Body of pancreas (tissue), 4 donors: Measurements from ENCODE around the gene ZC3H18.

Experiments
- CTCF ChIP-seq, 7 experiments: fragments of 450-650 bp in 4 of 7; fragments of 200-600 bp in 3 of 7; sonication (generic) in 3 of 7; IDR thresholded peaks; one replicate each; pipeline ENCODE4 v1.5.1; 2016 to 2019; ENCODE audit warnings: antibody characterized with exemption in 7 of 7
- POLR2A ChIP-seq, 3 donors: fragments of 450-650 bp; IDR thresholded peaks; one replicate each; pipeline ENCODE4 v1.6.1; 2016; ENCODE audit warnings: antibody characterized with exemption in 3 of 3, mild to moderate bottlenecking in 2 of 3

GRCh38 chr16:88530858-88531203 lies 39.4 kb upstream of the ZC3H18 start:
- TF ChIP-seq CTCF (IDR thresholded peaks at IDR 0.05) (no peak), POLR2A (IDR thresholded peaks at IDR 0.05) (no peak)
